HCT116 (cell line): ENCODE measurements around the gene KISS1R. TPM values are rescaled to one million over a fixed set of nuclear protein-coding genes. Genes with fewer than 3 reads are reported as not detected.
A peak's percentile ranks its signal among the peaks of the same experiment; 100 is the strongest.

Source experiments
- ATAC-seq: fragments of 200-7000 bp; cut with Tn5 transposase; 2 replicates; pipeline ENCODE4 v1.9.1; 2020; ENCODE audit warnings: mild to moderate bottlenecking, moderate library complexity
- BruUV-seq: library from RNA; stranded (reverse); fragments of 400-500 nt; replicated peaks from 2 replicates; lab custom pipeline; 2021; lab: Mats Ljungman, UMichigan
- CTCF ChIA-PET: fragments of 300-600 bp; sonication (Branson Sonifier 250); formaldehyde crosslinking; loops from one replicate; lab custom pipeline; 2021; ENCODE audit warnings: antibody characterized with exemption; lab: Charles Lee
- POLR2A ChIA-PET: fragments of 300-600, 350-600 bp; sonication (Branson Sonifier 250); formaldehyde crosslinking; loops from one replicate; lab custom pipeline; 2021; ENCODE audit warnings: antibody characterized with exemption; lab: Charles Lee
- RAD21 ChIA-PET, 2 experiments: fragments of 300-600 bp; sonication (Branson Sonifier 250); formaldehyde crosslinking; loops; one replicate each; lab custom pipeline; 2023; ENCODE audit warnings: low total read pairs in 2 of 2; ENCODE audit not compliant: uncharacterized antibody in 2 of 2, unreplicated experiment in 2 of 2, low non-redundant PET in 1 of 2; lab: Charles Lee
- DNase-seq: peaks from one replicate; pipeline ENCODE4 v3.0.0-alpha.2; 2010; ENCODE audit warnings: low read depth, low spot score
- H2AFZ ChIP-seq: fragments of 200-600 bp; shearing (Covaris generic), sonication (generic); 2 replicates; pipeline ENCODE4 v1.6.1; 2017; ENCODE audit warnings: low read depth, mixed run types, mixed read lengths, antibody characterized with exemption, low read length; ENCODE audit not compliant: poor library complexity, severe bottlenecking
- H3K27ac ChIP-seq: 2 replicates; pipeline ENCODE4 v1.5.1; 2012; ENCODE audit warnings: low read depth, low read length
- H3K27me3 ChIP-seq: fragments of 200-600 bp; sonication (generic); 2 replicates; pipeline ENCODE4 v1.6.1; 2016; ENCODE audit warnings: mixed run types, low read length, mixed read lengths; ENCODE audit not compliant: insufficient read depth
- H3K36me3 ChIP-seq, 2 experiments: fragments of 200-500 bp in 1 of 2; fragments of 200-600 bp in 1 of 2; sonication (Bioruptor generic) in 1 of 2; sonication (generic) in 1 of 2; 2 replicates each; pipeline versions ENCODE4 v1.5.1 to v1.6.1; 2014 to 2016; ENCODE audit warnings: low read length in 2 of 2, inconsistent platforms in 1 of 2, mixed read lengths in 1 of 2, mixed run types in 1 of 2; ENCODE audit not compliant: insufficient read depth in 2 of 2, control insufficient read depth in 1 of 2
- H3K4me1 ChIP-seq, 2 experiments: fragments of 200-600 bp in 1 of 2; sonication (generic) in 1 of 2; 2 replicates each; pipeline versions ENCODE4 v1.5.1 to v1.6.1; 2012 to 2017; ENCODE audit warnings: low read length in 2 of 2, inconsistent platforms in 1 of 2, mild to moderate bottlenecking in 1 of 2, mixed read lengths in 1 of 2, mixed run types in 1 of 2, moderate library complexity in 1 of 2; ENCODE audit not compliant: insufficient read depth in 2 of 2, control insufficient read depth in 1 of 2
- H3K4me2 ChIP-seq: fragments of 200-600 bp; sonication (generic); 2 replicates; pipeline ENCODE4 v1.6.1; 2017; ENCODE audit warnings: mixed run types, low read length, mixed read lengths
- H3K4me3 ChIP-seq, 2 experiments: fragments of 200-600 bp in 1 of 2; sonication (generic) in 1 of 2; replicated peaks in 1 of 2; 2 replicates each; pipeline ENCODE4 v1.5.1; 2011 to 2016; ENCODE audit warnings: low read length in 2 of 2, control low read depth in 1 of 2, low read depth in 1 of 2, mild to moderate bottlenecking in 1 of 2, mixed read lengths in 1 of 2, mixed run types in 1 of 2
- H3K79me2 ChIP-seq: fragments of 200-600 bp; sonication (generic); 2 replicates; pipeline ENCODE4 v1.6.1; 2017; ENCODE audit warnings: mild to moderate bottlenecking, mixed run types, low read length, moderate library complexity, mixed read lengths; ENCODE audit not compliant: insufficient read depth
- H3K9ac ChIP-seq: fragments of 200-600 bp; sonication (generic); 2 replicates; pipeline ENCODE4 v1.6.1; 2016; ENCODE audit warnings: low read length, mixed read lengths
- H3K9me2 ChIP-seq: fragments of 200-600 bp; sonication (generic), shearing (Covaris generic); 2 replicates; pipeline ENCODE4 v1.6.1; 2017; ENCODE audit warnings: mixed run types, mild to moderate bottlenecking, moderate library complexity; ENCODE audit not compliant: insufficient read depth
- H3K9me3 ChIP-seq, 2 experiments: fragments of 200-500 bp in 1 of 2; fragments of 200-600 bp in 1 of 2; sonication (Bioruptor generic) in 1 of 2; sonication (generic) in 1 of 2; 2 replicates each; pipeline ENCODE4 v1.6.1; 2014 to 2017; ENCODE audit warnings: low read length in 2 of 2, mixed read lengths in 2 of 2, inconsistent platforms in 1 of 2, low read depth in 1 of 2, mild to moderate bottlenecking in 1 of 2, mixed run types in 1 of 2, moderate library complexity in 1 of 2; ENCODE audit not compliant: control insufficient read depth in 1 of 2, insufficient read depth in 1 of 2
- H4K20me1 ChIP-seq: fragments of 200-600 bp; sonication (generic), shearing (Covaris generic); 2 replicates; pipeline ENCODE4 v1.6.1; 2017; ENCODE audit warnings: mixed run types, mild to moderate bottlenecking, moderate library complexity; ENCODE audit not compliant: insufficient read depth
- CBX3 ChIP-seq: IDR thresholded peaks from 2 replicates; pipeline ENCODE4 v1.6.1; 2012; ENCODE audit warnings: low read depth
- CEBPB ChIP-seq: IDR thresholded peaks from 2 replicates; pipeline ENCODE4 v1.6.1; 2012; ENCODE audit warnings: low read depth
- ELF1 ChIP-seq: IDR thresholded peaks from 2 replicates; pipeline ENCODE4 v1.6.1; 2012; ENCODE audit warnings: low read depth, borderline replicate concordance
- EZH2phosphoT487 ChIP-seq: fragments of 200-600 bp; IDR thresholded peaks from 2 replicates; pipeline ENCODE4 v1.6.1; 2018; ENCODE audit warnings: antibody characterized with exemption, borderline replicate concordance
- FOSL1 ChIP-seq: IDR thresholded peaks from 2 replicates; pipeline ENCODE4 v1.6.1; 2012; ENCODE audit warnings: low read depth
- POLR2A ChIP-seq: IDR thresholded peaks from 2 replicates; pipeline ENCODE4 v1.7.0; 2011; ENCODE audit warnings: borderline replicate concordance; ENCODE audit not compliant: insufficient read depth, insufficient read length; ENCODE audit errors: extremely low read depth
- RAD21 ChIP-seq: IDR thresholded peaks from 2 replicates; pipeline ENCODE4 v1.6.1; 2012; ENCODE audit warnings: low read depth, mild to moderate bottlenecking
- SIN3A ChIP-seq: IDR thresholded peaks from 2 replicates; pipeline ENCODE4 v1.6.1; 2012; ENCODE audit warnings: low read depth
- ZBTB33 ChIP-seq: IDR thresholded peaks from 2 replicates; pipeline ENCODE4 v1.6.1; 2011; ENCODE audit warnings: mild to moderate bottlenecking, low read length, moderate library complexity; ENCODE audit not compliant: insufficient replicate concordance; ENCODE audit errors: extremely low read depth
- ZNF274 ChIP-seq: fragments of 200-500 bp; sonication (Bioruptor generic); IDR thresholded peaks from 2 replicates; pipeline ENCODE4 v1.6.1; 2014; ENCODE audit warnings: mild to moderate bottlenecking, low read depth, low read length, inconsistent platforms
- intact Hi-C: fragments of 100-400 bp; cut with micrococcal nuclease; formaldehyde crosslinking; loops from 2 replicates; pipeline ENCODE4 v1.10.0; 2022
- total RNA-seq: library from RNA; stranded (reverse); gene quantifications from one replicate; pipeline ENCODE4 v1.2.1, GENCODE V29; 2021; ENCODE audit not compliant: unreplicated experiment

The KISS1R gene
- total RNA-seq, 1 experiment from 2014 or later = 5.9 TPM

- no peak for TF ChIP-seq ZBTB33
- TF ChIP-seq CBX3 = peak; percentile 37; the same call in 1 of the 2 replicates
- no peak for TF ChIP-seq ZNF274
- no peak for TF ChIP-seq SIN3A
- TF ChIP-seq RAD21 = peak; percentile 99
- TF ChIP-seq EZH2phosphoT487 = no peak
- TF ChIP-seq, all 23 proteins: peak for 6
Measured at GRCh38 chr19:917323-918151, at the start of gene KISS1R (continued).

- peaks cover 5 to 15% of the 10 kb centered on the region in 2 experiments; a peak in 2 of 4 replicates for H3K36me3 ChIP-seq
- ATAC-seq (0 out of 2 replicates have a peak, but pooled peaks have one; percentile 0), DNase-seq (no peak)
- CTCF ChIA-PET = no interaction called here
- POLR2A ChIA-PET = no interaction called here
- H2AFZ ChIP-seq = no peak overlapping the region
- no peaks in the 10 kb centered on the region for H3K9me2 ChIP-seq
- peak overlapping the region; percentile 79; the same call in 1 of the 2 replicates for H3K27ac ChIP-seq
- BruUV-seq = TSS peak; percentile 67
- peaks cover 16 to 28% of the 10 kb centered on the region in 2 experiments for H3K4me1 ChIP-seq
- no peaks in the 10 kb centered on the region for H4K20me1 ChIP-seq
- no peak overlapping the region for H3K9ac ChIP-seq
- H3K4me3 ChIP-seq = no peak overlapping the region
- no peaks in the 10 kb centered on the region for H3K79me2 ChIP-seq
- intact Hi-C loops = no loop called here
- no peak for TF ChIP-seq POLR2A
- TF ChIP-seq SIN3A = no peak
- TF ChIP-seq ELF1 = no peak; the same call in 1 of the 2 replicates
- TF ChIP-seq FOSL1 = no peak
- TF ChIP-seq CEBPB = no peak
- H3K9me3 ChIP-seq = no peaks in the 10 kb centered on the region
- H3K4me2 ChIP-seq = no peak overlapping the region
- no peaks in the 10 kb centered on the region for H3K27me3 ChIP-seq
- RAD21 ChIA-PET = no interaction called here
Measured at GRCh38 chr19:867855-868457, 49.2 kb upstream of the KISS1R start.
